Body of pancreas (tissue), 4 donors: ENCODE results near the gene TP53.

Experiments
- POLR2A ChIP-seq, 3 donors: fragments of 450-650 bp; IDR thresholded peaks; one replicate each; pipeline ENCODE4 v1.6.1; 2016; ENCODE audit warnings: antibody characterized with exemption in 3 of 3, mild to moderate bottlenecking in 2 of 3
- TF ChIP-seq, protein P1 (sequence below), 7 experiments: fragments of 450-650 bp in 4 of 7; fragments of 200-600 bp in 3 of 7; sonication (generic) in 3 of 7; IDR thresholded peaks; one replicate each; pipeline ENCODE4 v1.5.1; 2016 to 2019; ENCODE audit warnings: antibody characterized with exemption in 7 of 7

DNA sequence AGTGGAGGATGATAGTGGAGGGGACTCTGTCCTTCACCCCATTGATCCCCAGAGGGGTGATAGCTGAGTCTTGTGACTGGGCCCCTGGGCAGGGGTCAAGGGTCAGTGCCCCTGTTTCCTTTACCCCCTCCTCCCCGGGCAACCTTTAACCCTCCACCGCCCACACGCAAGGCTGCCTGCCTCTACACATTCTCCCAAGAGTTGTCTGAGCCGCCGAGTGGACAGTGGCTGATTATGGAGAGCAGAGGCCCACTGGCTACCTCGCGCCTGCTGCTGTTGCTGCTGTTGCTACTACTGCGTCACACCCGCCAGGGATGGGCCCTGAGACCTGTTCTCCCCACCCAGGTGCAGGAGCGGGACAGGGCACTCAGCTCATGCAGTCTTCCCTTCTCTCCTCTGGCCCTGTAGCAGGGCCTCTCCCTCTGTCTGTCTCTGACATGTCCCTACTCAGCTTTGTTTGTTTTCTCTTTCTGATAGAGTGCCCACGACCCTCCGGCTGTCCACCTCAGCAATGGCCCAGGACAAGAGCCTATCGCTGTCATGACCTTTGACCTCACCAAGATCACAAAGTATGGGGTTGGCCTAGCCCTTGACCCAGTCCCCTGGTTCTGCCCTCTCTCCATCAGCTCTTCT is 57.2 kb downstream of the TP53 start, which contains the start of gene SHBG:
- TF ChIP-seq, protein P1, sequence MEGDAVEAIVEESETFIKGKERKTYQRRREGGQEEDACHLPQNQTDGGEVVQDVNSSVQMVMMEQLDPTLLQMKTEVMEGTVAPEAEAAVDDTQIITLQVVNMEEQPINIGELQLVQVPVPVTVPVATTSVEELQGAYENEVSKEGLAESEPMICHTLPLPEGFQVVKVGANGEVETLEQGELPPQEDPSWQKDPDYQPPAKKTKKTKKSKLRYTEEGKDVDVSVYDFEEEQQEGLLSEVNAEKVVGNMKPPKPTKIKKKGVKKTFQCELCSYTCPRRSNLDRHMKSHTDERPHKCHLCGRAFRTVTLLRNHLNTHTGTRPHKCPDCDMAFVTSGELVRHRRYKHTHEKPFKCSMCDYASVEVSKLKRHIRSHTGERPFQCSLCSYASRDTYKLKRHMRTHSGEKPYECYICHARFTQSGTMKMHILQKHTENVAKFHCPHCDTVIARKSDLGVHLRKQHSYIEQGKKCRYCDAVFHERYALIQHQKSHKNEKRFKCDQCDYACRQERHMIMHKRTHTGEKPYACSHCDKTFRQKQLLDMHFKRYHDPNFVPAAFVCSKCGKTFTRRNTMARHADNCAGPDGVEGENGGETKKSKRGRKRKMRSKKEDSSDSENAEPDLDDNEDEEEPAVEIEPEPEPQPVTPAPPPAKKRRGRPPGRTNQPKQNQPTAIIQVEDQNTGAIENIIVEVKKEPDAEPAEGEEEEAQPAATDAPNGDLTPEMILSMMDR (IDR thresholded peaks at IDR 0.05), result no peak
- no peak for TF ChIP-seq POLR2A (IDR thresholded peaks at IDR 0.05)
